ENCODE results near the gene TGM2.

DNA sequence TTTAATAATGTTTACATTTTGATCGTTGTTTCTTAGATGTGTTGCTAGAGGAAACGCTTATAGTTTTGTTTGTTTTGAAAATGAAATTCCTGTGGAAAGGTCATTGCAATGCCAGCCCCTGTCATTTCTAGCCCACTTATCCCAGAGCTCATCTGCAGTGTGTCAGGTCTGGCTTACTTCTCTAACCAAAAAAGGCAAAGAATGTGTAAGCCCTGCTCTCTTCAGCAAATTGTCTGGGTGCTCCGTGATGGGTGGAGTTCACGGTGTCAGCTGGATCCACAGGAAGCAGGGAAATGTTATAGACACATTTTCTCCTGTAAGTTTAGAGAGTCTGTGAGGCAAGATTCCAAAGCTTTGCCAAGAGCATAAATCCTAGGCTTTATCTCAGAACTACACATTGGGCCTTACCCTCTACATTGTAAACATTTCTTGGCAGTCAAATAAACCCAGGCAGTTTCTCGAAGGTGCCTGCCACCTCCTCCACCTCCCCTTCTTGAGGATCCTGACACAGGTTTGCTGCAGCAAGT, 80.6 kb downstream of the TGM2 start:
- TF ChIP-seq, protein P1, sequence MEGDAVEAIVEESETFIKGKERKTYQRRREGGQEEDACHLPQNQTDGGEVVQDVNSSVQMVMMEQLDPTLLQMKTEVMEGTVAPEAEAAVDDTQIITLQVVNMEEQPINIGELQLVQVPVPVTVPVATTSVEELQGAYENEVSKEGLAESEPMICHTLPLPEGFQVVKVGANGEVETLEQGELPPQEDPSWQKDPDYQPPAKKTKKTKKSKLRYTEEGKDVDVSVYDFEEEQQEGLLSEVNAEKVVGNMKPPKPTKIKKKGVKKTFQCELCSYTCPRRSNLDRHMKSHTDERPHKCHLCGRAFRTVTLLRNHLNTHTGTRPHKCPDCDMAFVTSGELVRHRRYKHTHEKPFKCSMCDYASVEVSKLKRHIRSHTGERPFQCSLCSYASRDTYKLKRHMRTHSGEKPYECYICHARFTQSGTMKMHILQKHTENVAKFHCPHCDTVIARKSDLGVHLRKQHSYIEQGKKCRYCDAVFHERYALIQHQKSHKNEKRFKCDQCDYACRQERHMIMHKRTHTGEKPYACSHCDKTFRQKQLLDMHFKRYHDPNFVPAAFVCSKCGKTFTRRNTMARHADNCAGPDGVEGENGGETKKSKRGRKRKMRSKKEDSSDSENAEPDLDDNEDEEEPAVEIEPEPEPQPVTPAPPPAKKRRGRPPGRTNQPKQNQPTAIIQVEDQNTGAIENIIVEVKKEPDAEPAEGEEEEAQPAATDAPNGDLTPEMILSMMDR (IDR thresholded peaks at IDR 0.05), result no peak
- TF ChIP-seq EP300 (IDR thresholded peaks at IDR 0.05), result no peak
